IPS DF 4.7 (cell line): ENCODE measurements around the gene CNTNAP2.

Experiments used
- DNase-seq: peaks from one replicate; pipeline ENCODE4 v3.0.0-alpha.2; 2013; ENCODE audit warnings: low spot score; ENCODE audit errors: extremely low read depth

CNTNAP2 gene

GRCh38 chr7:146993764-146994163 lies 877.2 kb downstream of the CNTNAP2 start:
- DNase-seq, result no peak

GRCh38 chr7:147008530-147008929 lies 891.9 kb downstream of the CNTNAP2 start:
- DNase-seq, result no peak

GRCh38 chr7:147012666-147013065 lies 896.1 kb downstream of the CNTNAP2 start:
- DNase-seq, result no peak

GRCh38 chr7:147013825-147014224 lies 897.2 kb downstream of the CNTNAP2 start:
- DNase-seq, result no peak

GRCh38 chr7:147014286-147014955 lies 897.8 kb downstream of the CNTNAP2 start:
- no peak for DNase-seq

- DNase-seq, result no peak
Measured at GRCh38 chr7:147015999-147016398, 899.4 kb downstream of the CNTNAP2 start.

GRCh38 chr7:147022056-147022455 lies 905.5 kb downstream of the CNTNAP2 start:
- no peak for DNase-seq

GRCh38 chr7:147023440-147023839 lies 906.8 kb downstream of the CNTNAP2 start:
- DNase-seq, result no peak

- DNase-seq, result no peak
Measured at GRCh38 chr7:147029953-147030352, 913.4 kb downstream of the CNTNAP2 start.

GRCh38 chr7:147033641-147034040 lies 917.0 kb downstream of the CNTNAP2 start:
- DNase-seq, result no peak

- DNase-seq, result no peak
Measured at GRCh38 chr7:147041438-147041837, 924.8 kb downstream of the CNTNAP2 start.

GRCh38 chr7:147044941-147045340 lies 928.3 kb downstream of the CNTNAP2 start:
- no peak for DNase-seq

GRCh38 chr7:147047696-147048095 lies 931.1 kb downstream of the CNTNAP2 start:
- DNase-seq, result no peak

- no peak for DNase-seq
Measured at GRCh38 chr7:147048864-147049263, 932.3 kb downstream of the CNTNAP2 start.

GRCh38 chr7:147052818-147053217 lies 936.2 kb downstream of the CNTNAP2 start:
- DNase-seq, result no peak

- no peak for DNase-seq
Measured at GRCh38 chr7:147053746-147054145, 937.1 kb downstream of the CNTNAP2 start.

- DNase-seq, result no peak
Measured at GRCh38 chr7:147060070-147060469, 943.5 kb downstream of the CNTNAP2 start.

GRCh38 chr7:147062897-147063296 lies 946.3 kb downstream of the CNTNAP2 start:
- DNase-seq, result no peak

GRCh38 chr7:147068842-147069241 lies 952.2 kb downstream of the CNTNAP2 start:
- DNase-seq, result no peak

- no peak for DNase-seq
Measured at GRCh38 chr7:147069771-147070170, 953.2 kb downstream of the CNTNAP2 start.

GRCh38 chr7:147070886-147071285 lies 954.3 kb downstream of the CNTNAP2 start:
- DNase-seq, result no peak

GRCh38 chr7:147071536-147071935 lies 954.9 kb downstream of the CNTNAP2 start:
- no peak for DNase-seq

- no peak for DNase-seq
Measured at GRCh38 chr7:147078312-147078711, 961.7 kb downstream of the CNTNAP2 start.

GRCh38 chr7:147079083-147079482 lies 962.5 kb downstream of the CNTNAP2 start:
- no peak for DNase-seq
